ENCODE results near the gene LCLAT1. TPM values are rescaled to one million over a fixed set of nuclear protein-coding genes. Genes with fewer than 3 reads are reported as not detected.

LCLAT1 gene
- total RNA-seq, 1 donor: 14.6 TPM

GRCh38 chr2:30670453-30670852 lies 223.4 kb downstream of the LCLAT1 start:
- H3K4me3 ChIP-seq (ENCODE audit: low read length): no peak overlapping the region
- no peaks in the 10 kb centered on the region for H3K27me3 ChIP-seq (ENCODE audit: insufficient read depth, low read length)
- no peaks in the 10 kb centered on the region for H3K4me1 ChIP-seq (ENCODE audit: insufficient read depth, low read length)
- no peaks in the 10 kb centered on the region for H3K9me3 ChIP-seq (ENCODE audit: low read depth, low read length)

- Histone ChIP-seq H3K27me3 (ENCODE audit: insufficient read depth, low read length) (no peaks in the 10 kb centered on the region), H3K4me3 (ENCODE audit: low read length) (no peak overlapping the region), H3K9me3 (ENCODE audit: low read depth, low read length) (no peaks in the 10 kb centered on the region), H3K4me1 (ENCODE audit: insufficient read depth, low read length) (no peaks in the 10 kb centered on the region)
Measured at GRCh38 chr2:30673127-30673526, 226.1 kb downstream of the LCLAT1 start.

- H3K9me3 ChIP-seq (ENCODE audit: low read depth, low read length): no peaks in the 10 kb centered on the region
- H3K4me3 ChIP-seq (ENCODE audit: low read length): no peak overlapping the region
- no peaks in the 10 kb centered on the region for H3K27me3 ChIP-seq (ENCODE audit: insufficient read depth, low read length)
- H3K4me1 ChIP-seq (ENCODE audit: insufficient read depth, low read length): no peaks in the 10 kb centered on the region
Measured at GRCh38 chr2:30675758-30676157, 228.7 kb downstream of the LCLAT1 start.

- Histone ChIP-seq H3K4me3 (ENCODE audit: low read length) (no peak overlapping the region), H3K4me1 (ENCODE audit: insufficient read depth, low read length) (no peaks in the 10 kb centered on the region), H3K9me3 (ENCODE audit: low read depth, low read length) (no peaks in the 10 kb centered on the region), H3K27me3 (ENCODE audit: insufficient read depth, low read length) (no peaks in the 10 kb centered on the region)
Measured at GRCh38 chr2:30677231-30677630, 230.2 kb downstream of the LCLAT1 start.

- Histone ChIP-seq H3K27me3 (ENCODE audit: insufficient read depth, low read length) (no peaks in the 10 kb centered on the region), H3K9me3 (ENCODE audit: low read depth, low read length) (no peaks in the 10 kb centered on the region), H3K4me1 (ENCODE audit: insufficient read depth, low read length) (no peaks in the 10 kb centered on the region), H3K4me3 (ENCODE audit: low read length) (no peak overlapping the region)
Measured at GRCh38 chr2:30677861-30678385, 230.9 kb downstream of the LCLAT1 start.

- H3K4me3 ChIP-seq (ENCODE audit: low read length): no peak overlapping the region
- H3K4me1 ChIP-seq (ENCODE audit: insufficient read depth, low read length): no peaks in the 10 kb centered on the region
- no peaks in the 10 kb centered on the region for H3K27me3 ChIP-seq (ENCODE audit: insufficient read depth, low read length)
- no peaks in the 10 kb centered on the region for H3K9me3 ChIP-seq (ENCODE audit: low read depth, low read length)
Measured at GRCh38 chr2:30678410-30679137, 231.5 kb downstream of the LCLAT1 start.

GRCh38 chr2:30679426-30680088 lies 232.5 kb downstream of the LCLAT1 start:
- Histone ChIP-seq H3K9me3 (ENCODE audit: low read depth, low read length) (no peaks in the 10 kb centered on the region), H3K27me3 (ENCODE audit: insufficient read depth, low read length) (no peaks in the 10 kb centered on the region), H3K4me1 (ENCODE audit: insufficient read depth, low read length) (no peaks in the 10 kb centered on the region), H3K4me3 (ENCODE audit: low read length) (no peak overlapping the region)

GRCh38 chr2:30680121-30680520 lies 233.1 kb downstream of the LCLAT1 start:
- no peaks in the 10 kb centered on the region for H3K27me3 ChIP-seq (ENCODE audit: insufficient read depth, low read length)
- no peaks in the 10 kb centered on the region for H3K4me1 ChIP-seq (ENCODE audit: insufficient read depth, low read length)
- no peak overlapping the region for H3K4me3 ChIP-seq (ENCODE audit: low read length)
- no peaks in the 10 kb centered on the region for H3K9me3 ChIP-seq (ENCODE audit: low read depth, low read length)

GRCh38 chr2:30681022-30681421 lies 234.0 kb downstream of the LCLAT1 start:
- no peaks in the 10 kb centered on the region for H3K4me1 ChIP-seq (ENCODE audit: insufficient read depth, low read length)
- no peaks in the 10 kb centered on the region for H3K27me3 ChIP-seq (ENCODE audit: insufficient read depth, low read length)
- H3K9me3 ChIP-seq (ENCODE audit: low read depth, low read length): no peaks in the 10 kb centered on the region
- no peak overlapping the region for H3K4me3 ChIP-seq (ENCODE audit: low read length)

GRCh38 chr2:30683236-30683956 lies 236.3 kb downstream of the LCLAT1 start:
- no peaks in the 10 kb centered on the region for H3K4me1 ChIP-seq (ENCODE audit: insufficient read depth, low read length)
- no peak overlapping the region for H3K4me3 ChIP-seq (ENCODE audit: low read length)
- no peaks in the 10 kb centered on the region for H3K9me3 ChIP-seq (ENCODE audit: low read depth, low read length)
- H3K27me3 ChIP-seq (ENCODE audit: insufficient read depth, low read length): no peaks in the 10 kb centered on the region

- Histone ChIP-seq H3K4me3 (ENCODE audit: low read length) (no peak overlapping the region), H3K9me3 (ENCODE audit: low read depth, low read length) (no peaks in the 10 kb centered on the region), H3K4me1 (ENCODE audit: insufficient read depth, low read length) (no peaks in the 10 kb centered on the region), H3K27me3 (ENCODE audit: insufficient read depth, low read length) (no peaks in the 10 kb centered on the region)
Measured at GRCh38 chr2:30684026-30684425, 237.0 kb downstream of the LCLAT1 start.

GRCh38 chr2:30684516-30684915 lies 237.5 kb downstream of the LCLAT1 start:
- Histone ChIP-seq H3K27me3 (ENCODE audit: insufficient read depth, low read length) (no peaks in the 10 kb centered on the region), H3K9me3 (ENCODE audit: low read depth, low read length) (no peaks in the 10 kb centered on the region), H3K4me1 (ENCODE audit: insufficient read depth, low read length) (no peaks in the 10 kb centered on the region), H3K4me3 (ENCODE audit: low read length) (no peak overlapping the region)

GRCh38 chr2:30684996-30685395 lies 237.9 kb downstream of the LCLAT1 start:
- Histone ChIP-seq H3K4me3 (ENCODE audit: low read length) (no peak overlapping the region), H3K4me1 (ENCODE audit: insufficient read depth, low read length) (no peaks in the 10 kb centered on the region), H3K27me3 (ENCODE audit: insufficient read depth, low read length) (no peaks in the 10 kb centered on the region), H3K9me3 (ENCODE audit: low read depth, low read length) (no peaks in the 10 kb centered on the region)

GRCh38 chr2:30686000-30686399 lies 239.0 kb downstream of the LCLAT1 start:
- H3K9me3 ChIP-seq (ENCODE audit: low read depth, low read length): no peaks in the 10 kb centered on the region
- no peak overlapping the region for H3K4me3 ChIP-seq (ENCODE audit: low read length)
- H3K27me3 ChIP-seq (ENCODE audit: insufficient read depth, low read length): no peaks in the 10 kb centered on the region
- no peaks in the 10 kb centered on the region for H3K4me1 ChIP-seq (ENCODE audit: insufficient read depth, low read length)

- H3K4me1 ChIP-seq (ENCODE audit: insufficient read depth, low read length): no peaks in the 10 kb centered on the region
- H3K9me3 ChIP-seq (ENCODE audit: low read depth, low read length): no peaks in the 10 kb centered on the region
- no peaks in the 10 kb centered on the region for H3K27me3 ChIP-seq (ENCODE audit: insufficient read depth, low read length)
- H3K4me3 ChIP-seq (ENCODE audit: low read length): no peak overlapping the region
Measured at GRCh38 chr2:30686669-30687068, 239.6 kb downstream of the LCLAT1 start.
